Stomach (tissue), 4 donors: ENCODE measurements around the gene ROPN1.

Experiments used
- CTCF ChIP-seq, 7 experiments: fragments of 450-650 bp in 4 of 7; fragments of 200-600 bp in 3 of 7; sonication (generic) in 3 of 7; IDR thresholded peaks; one replicate each; pipeline ENCODE4 v1.5.1; 2016 to 2019; ENCODE audit warnings: antibody characterized with exemption in 7 of 7, control low read depth in 2 of 7, mild to moderate bottlenecking in 1 of 7
- EP300 ChIP-seq: sonication (generic); formaldehyde crosslinking; IDR thresholded peaks from one replicate; pipeline ENCODE4 v1.6.1; 2017; ENCODE audit warnings: antibody characterized with exemption
- POLR2A ChIP-seq, 4 donors: fragments of 450-650 bp; IDR thresholded peaks; one replicate each; pipeline ENCODE4 v1.6.1; 2016; ENCODE audit warnings: antibody characterized with exemption in 4 of 4, control low read depth in 2 of 4, mild to moderate bottlenecking in 1 of 4, moderate library complexity in 1 of 4

DNA sequence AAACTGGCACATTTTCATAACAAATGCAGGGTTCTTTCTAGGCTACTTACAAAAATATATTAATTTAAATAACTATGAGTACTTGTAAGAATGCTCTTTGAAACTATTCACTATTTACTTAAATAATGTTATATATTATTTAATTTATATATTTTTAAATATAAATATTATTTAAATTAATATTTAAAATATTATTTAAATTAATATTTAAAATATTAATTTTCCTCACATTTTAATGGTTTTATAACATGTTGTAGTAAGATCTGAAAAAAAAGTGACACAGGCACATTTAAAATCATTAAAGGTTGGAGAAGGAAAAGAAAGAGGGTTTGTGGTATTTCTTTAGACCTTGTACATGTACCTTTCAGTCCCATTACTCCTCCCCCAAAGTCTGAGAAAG is 65.5 kb downstream of the ROPN1 start:
- no peak for TF ChIP-seq CTCF (IDR thresholded peaks at IDR 0.05)
- no peak for TF ChIP-seq POLR2A (IDR thresholded peaks at IDR 0.05)
- TF ChIP-seq EP300, result no peak
